K562 (cell line): ENCODE measurements around the gene DNAJC2. TPM values are rescaled to one million over a fixed set of nuclear protein-coding genes. Genes with fewer than 3 reads are reported as not detected.
A peak's percentile ranks its signal among the peaks of the same experiment; 100 is the strongest.

ENCODE experiments used
- CREM ChIP-seq: IDR thresholded peaks from 2 replicates; pipeline ENCODE4 v1.6.1; 2014; ENCODE audit warnings: antibody characterized with exemption, low read depth
- DEAF1 ChIP-seq: fragments of 450-650 bp; formaldehyde crosslinking; IDR thresholded peaks from 2 replicates; pipeline ENCODE4 v1.4.0; 2020; ENCODE audit warnings: mild to moderate bottlenecking, moderate library complexity
- KDM2B ChIP-seq: fragments of 250-450 bp; sonication (Bioruptor Pico); IDR thresholded peaks from 2 replicates; pipeline ENCODE4 v1.8.0; 2021; ENCODE audit warnings: mild to moderate bottlenecking, moderate library complexity
- LEF1 ChIP-seq: fragments of 450-650 bp; IDR thresholded peaks from 2 replicates; pipeline ENCODE4 v1.6.1; 2016; ENCODE audit warnings: mild to moderate bottlenecking
- POLR2G ChIP-seq: fragments of 200-400 bp; formaldehyde crosslinking; IDR thresholded peaks from 2 replicates; pipeline ENCODE4 v1.6.1; 2017; ENCODE audit warnings: low read depth, mild to moderate bottlenecking, antibody characterized with exemption, low read length, moderate library complexity
- REST ChIP-seq, 2 experiments: fragments of 450-650 bp; formaldehyde crosslinking in 1 of 2; IDR thresholded peaks; 2 replicates each; pipeline versions ENCODE4 v1.4.0 to v1.6.1; 2014 to 2020; ENCODE audit warnings: mild to moderate bottlenecking in 2 of 2, borderline replicate concordance in 1 of 2, low read depth in 1 of 2
- RFX5 ChIP-seq: IDR thresholded peaks from 2 replicates; pipeline ENCODE4 v1.6.1; 2011; ENCODE audit warnings: low read depth, mild to moderate bottlenecking, improper control_type of control experiment, low read length
- SAFB ChIP-seq: fragments of 200-400 bp; formaldehyde crosslinking; IDR thresholded peaks from 2 replicates; pipeline ENCODE4 v1.6.1; 2017; ENCODE audit warnings: low read depth, low read length, borderline replicate concordance
- SMARCA4 ChIP-seq: fragments of 450-650 bp; IDR thresholded peaks from 2 replicates; pipeline ENCODE4 v1.6.1; 2016
- SMC3 ChIP-seq: conservative IDR thresholded peaks from 2 replicates; pipeline ENCODE4 v1.6.1; 2011; ENCODE audit warnings: low read depth, low read length, improper control_type of control experiment; ENCODE audit not compliant: insufficient read depth
- polyA plus RNA-seq, 8 experiments: library from polyadenylated mRNA; depleted of rRNA in 4 of 8; stranded (reverse) in 5 of 8; unstranded in 3 of 8; fragments of >200 nt; fragmentation: Nextera tagmentation in 2 of 8; fragmentation: Illumina TruSeq in 1 of 8; extraction: Ambion mirVana in 2 of 8; extraction: Trizol in 1 of 8; gene quantifications; 2 replicates each; pipeline versions ENCODE4 v1.2.1 to v1.2.3, GENCODE V29; 2011 to 2014; ENCODE audit warnings: inconsistent platforms in 1 of 8, missing spikeins in 1 of 8
- total RNA-seq, 7 experiments: library from RNA; depleted of rRNA in 6 of 7; stranded (reverse); fragments of >200 nt in 6 of 7; fragmentation: Illumina TruSeq in 2 of 7; extraction: Trizol in 2 of 7; gene quantifications; 2 replicates each; pipeline versions ENCODE4 v1.2.1 to v1.2.3, GENCODE V29; 2011 to 2021; ENCODE audit warnings: low replicate concordance in 1 of 7
- TF ChIP-seq, protein P1 (sequence below): fragments of 450-650 bp; IDR thresholded peaks from 2 replicates; pipeline ENCODE4 v1.6.1; 2016; ENCODE audit warnings: mild to moderate bottlenecking

The DNAJC2 gene
- total and polyA plus RNA-seq, 9 of the 15 experiments (the other 6 are each of a cell fraction or from before 2014, with no cell fraction given): 40.2 to 157 (median 92.1) TPM

GRCh38 chr7:103296901-103297836, 47.4 kb downstream of the DNAJC2 start, which contains the start of gene PMPCB (continued):
- TF ChIP-seq REST (IDR thresholded peaks at IDR 0.05; ENCODE audit: borderline replicate concordance) (peak; percentile 67), REST (CRISPR knock-in tag; IDR thresholded peaks at IDR 0.05; ENCODE audit: low read depth) (0 out of 2 replicates have a peak, but pooled peaks have one; percentile 76), DEAF1 (peak; percentile 79), KDM2B (0 out of 2 replicates have a peak, but pooled peaks have one; percentile 8), SMC3 (peak; percentile 95), LEF1 (peak; percentile 12; the same call in 1 of the 2 replicates), RFX5 (no peak), POLR2G (peak; percentile 99), CREM (peak; percentile 82), SMARCA4 (0 out of 2 replicates have a peak, but pooled peaks have one; percentile 20), SAFB (no peak)
- TF ChIP-seq, protein P1, sequence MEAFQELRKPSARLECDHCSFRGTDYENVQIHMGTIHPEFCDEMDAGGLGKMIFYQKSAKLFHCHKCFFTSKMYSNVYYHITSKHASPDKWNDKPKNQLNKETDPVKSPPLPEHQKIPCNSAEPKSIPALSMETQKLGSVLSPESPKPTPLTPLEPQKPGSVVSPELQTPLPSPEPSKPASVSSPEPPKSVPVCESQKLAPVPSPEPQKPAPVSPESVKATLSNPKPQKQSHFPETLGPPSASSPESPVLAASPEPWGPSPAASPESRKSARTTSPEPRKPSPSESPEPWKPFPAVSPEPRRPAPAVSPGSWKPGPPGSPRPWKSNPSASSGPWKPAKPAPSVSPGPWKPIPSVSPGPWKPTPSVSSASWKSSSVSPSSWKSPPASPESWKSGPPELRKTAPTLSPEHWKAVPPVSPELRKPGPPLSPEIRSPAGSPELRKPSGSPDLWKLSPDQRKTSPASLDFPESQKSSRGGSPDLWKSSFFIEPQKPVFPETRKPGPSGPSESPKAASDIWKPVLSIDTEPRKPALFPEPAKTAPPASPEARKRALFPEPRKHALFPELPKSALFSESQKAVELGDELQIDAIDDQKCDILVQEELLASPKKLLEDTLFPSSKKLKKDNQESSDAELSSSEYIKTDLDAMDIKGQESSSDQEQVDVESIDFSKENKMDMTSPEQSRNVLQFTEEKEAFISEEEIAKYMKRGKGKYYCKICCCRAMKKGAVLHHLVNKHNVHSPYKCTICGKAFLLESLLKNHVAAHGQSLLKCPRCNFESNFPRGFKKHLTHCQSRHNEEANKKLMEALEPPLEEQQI: peak; percentile 91
